Right atrium auricular region (tissue), 2 donors: ENCODE results near the gene ZNF608. TPM values are rescaled to one million over a fixed set of nuclear protein-coding genes. Genes with fewer than 3 reads are reported as not detected.

Source experiments
- DNase-seq: peaks from one replicate; pipeline ENCODE4 v3.0.0-alpha.2; 2019; ENCODE audit warnings: low spot score
- H3K27ac ChIP-seq, 2 donors: fragments of 200-600 bp; sonication (generic); 1 replicate in 1 of 2; 2 replicates in 1 of 2; pipeline ENCODE4 v1.5.1; 2016 to 2019
- H3K27me3 ChIP-seq, 2 donors: fragments of 200-600 bp; sonication (generic); one replicate each; pipeline versions ENCODE4 v1.5.1 to v1.6.0; 2017 to 2019
- H3K36me3 ChIP-seq: fragments of 200-600 bp; sonication (generic); one replicate; pipeline ENCODE4 v1.5.1; 2016
- H3K4me1 ChIP-seq, 2 donors: fragments of 200-600 bp; sonication (generic); one replicate each; pipeline versions ENCODE4 v1.5.1 to v1.6.0; 2017 to 2019
- H3K4me3 ChIP-seq, 2 donors: fragments of 200-600 bp; sonication (generic); 1 replicate in 1 of 2; 2 replicates in 1 of 2; pipeline ENCODE4 v1.5.1; 2017 to 2019; ENCODE audit warnings: mild to moderate bottlenecking in 1 of 2, moderate library complexity in 1 of 2
- H3K9me3 ChIP-seq, 2 donors: fragments of 200-600 bp; sonication (generic); one replicate each; pipeline ENCODE4 v1.5.1; 2019
- CTCF ChIP-seq, 2 donors: fragments of 200-600 bp; sonication (generic); IDR thresholded peaks; one replicate each; pipeline ENCODE4 v1.5.1; 2019; ENCODE audit warnings: antibody characterized with exemption in 2 of 2
- total RNA-seq, 2 donors: library from RNA; depleted of rRNA; stranded (reverse); fragments of >200 nt; gene quantifications; one replicate each; pipeline ENCODE4 v1.1.0, GENCODE V29; 2016

Gene ZNF608
- total RNA-seq, 2 donors from 2014 or later: 29.4 to 38.7 TPM

GRCh38 chr5:124761010-124761409, 14.6 kb upstream of the ZNF608 start:
- no peak for DNase-seq
- Histone ChIP-seq H3K4me3 (no peak overlapping the region), H3K4me1 (no peaks in the 10 kb centered on the region), H3K27me3 (no peaks in the 10 kb centered on the region), H3K27ac (no peak overlapping the region), H3K36me3 (no peaks in the 10 kb centered on the region), H3K9me3 (no peaks in the 10 kb centered on the region)
- TF ChIP-seq CTCF (IDR thresholded peaks at IDR 0.05): no peak

- Histone ChIP-seq H3K27ac (no peak overlapping the region), H3K27me3 (no peaks in the 10 kb centered on the region), H3K36me3 (no peaks in the 10 kb centered on the region), H3K4me1 (no peaks in the 10 kb centered on the region), H3K9me3 (no peaks in the 10 kb centered on the region), H3K4me3 (no peak overlapping the region)
- TF ChIP-seq CTCF (IDR thresholded peaks at IDR 0.05): no peak
- no peak for DNase-seq
Observed at GRCh38 chr5:124760608-124761007, 14.2 kb upstream of the ZNF608 start.

GRCh38 chr5:124755565-124755964, 9.1 kb upstream of the ZNF608 start:
- DNase-seq: no peak
- no peak for TF ChIP-seq CTCF (IDR thresholded peaks at IDR 0.05)
- Histone ChIP-seq H3K4me3 (no peak overlapping the region), H3K27ac (no peak overlapping the region), H3K4me1 (no peaks in the 10 kb centered on the region), H3K9me3 (no peaks in the 10 kb centered on the region), H3K36me3 (no peaks in the 10 kb centered on the region), H3K27me3 (no peaks in the 10 kb centered on the region)

- H3K27ac ChIP-seq: no peak overlapping the region
- H3K4me1 ChIP-seq: no peaks in the 10 kb centered on the region
- no peak for TF ChIP-seq CTCF (IDR thresholded peaks at IDR 0.05)
- H3K4me3 ChIP-seq: no peak overlapping the region
- no peaks in the 10 kb centered on the region for H3K27me3 ChIP-seq
- no peaks in the 10 kb centered on the region for H3K9me3 ChIP-seq
- DNase-seq: no peak
- no peaks in the 10 kb centered on the region for H3K36me3 ChIP-seq
Observed at GRCh38 chr5:124755041-124755440, 8.6 kb upstream of the ZNF608 start.

GRCh38 chr5:124754206-124754927, 7.9 kb upstream of the ZNF608 start:
- DNase-seq: no peak
- no peaks in the 10 kb centered on the region for H3K27me3 ChIP-seq
- H3K9me3 ChIP-seq: no peaks in the 10 kb centered on the region
- no peaks in the 10 kb centered on the region for H3K36me3 ChIP-seq
- TF ChIP-seq CTCF (IDR thresholded peaks at IDR 0.05): no peak
- H3K4me1 ChIP-seq: no peaks in the 10 kb centered on the region
- no peak overlapping the region for H3K4me3 ChIP-seq
- no peak overlapping the region for H3K27ac ChIP-seq
